Activated CD8-positive, alpha-beta T cell treated with anti-CD3 and anti-CD28 coated beads for 36 hours (primary cell): ENCODE data around the gene FXR2. TPM values are rescaled to one million over a fixed set of nuclear protein-coding genes. Genes with fewer than 3 reads are reported as not detected.
A peak's percentile ranks its signal among the peaks of the same experiment; 100 is the strongest.

Source experiments
- ATAC-seq: fragments of 200-7000 bp; cut with Tn5 transposase; one replicate; pipeline ENCODE4 v1.10.0; 2021; ENCODE audit warnings: mild to moderate bottlenecking, moderate library complexity
- CTCF ChIA-PET: fragments of 350-600 bp; sonication (Branson Sonifier 250); formaldehyde crosslinking; loops from one replicate; lab custom pipeline; 2021; ENCODE audit warnings: antibody characterized with exemption; lab: Charles Lee
- POLR2A ChIA-PET: fragments of 350-600 bp; sonication (Branson Sonifier 250); formaldehyde crosslinking; loops from one replicate; lab custom pipeline; 2021; ENCODE audit warnings: antibody characterized with exemption; lab: Charles Lee
- DNase-seq: peaks from one replicate; pipeline ENCODE4 v3.0.0-alpha.2; 2020
- H3K27ac Mint-ChIP-seq: one replicate; pipeline ENCODE4 v1.8.0; 2021; ENCODE audit warnings: mild to moderate bottlenecking, mixed read lengths
- H3K27me3 Mint-ChIP-seq: one replicate; pipeline ENCODE4 v1.8.0; 2021; ENCODE audit warnings: mixed read lengths
- H3K36me3 Mint-ChIP-seq: one replicate; pipeline ENCODE4 v1.8.0; 2021; ENCODE audit warnings: low read depth, mixed read lengths
- H3K4me1 Mint-ChIP-seq: one replicate; pipeline ENCODE4 v1.8.0; 2021; ENCODE audit warnings: low read depth, mixed read lengths
- H3K4me3 Mint-ChIP-seq: one replicate; pipeline ENCODE4 v1.8.0; 2021; ENCODE audit warnings: mild to moderate bottlenecking, moderate library complexity, mixed read lengths
- H3K9me3 Mint-ChIP-seq: one replicate; pipeline ENCODE4 v1.8.0; 2021; ENCODE audit warnings: mixed read lengths
- intact Hi-C: fragments of 100-400 bp; cut with micrococcal nuclease; formaldehyde crosslinking; loops from one replicate; pipeline ENCODE4 v1.10.0; 2022
- total RNA-seq, 2 experiments: library from RNA; stranded (reverse); gene quantifications; one replicate each; pipeline ENCODE4 v1.2.3, GENCODE V29; 2021
- TF ChIP-seq, protein P1 (sequence below): fragments of 200-600 bp; IDR thresholded peaks from one replicate; pipeline ENCODE4 v1.8.0; 2022; ENCODE audit warnings: antibody characterized with exemption, mild to moderate bottlenecking

FXR2 gene
- total RNA-seq, 2 experiments from 2014 or later = 28.6 to 33.1 TPM

DNA sequence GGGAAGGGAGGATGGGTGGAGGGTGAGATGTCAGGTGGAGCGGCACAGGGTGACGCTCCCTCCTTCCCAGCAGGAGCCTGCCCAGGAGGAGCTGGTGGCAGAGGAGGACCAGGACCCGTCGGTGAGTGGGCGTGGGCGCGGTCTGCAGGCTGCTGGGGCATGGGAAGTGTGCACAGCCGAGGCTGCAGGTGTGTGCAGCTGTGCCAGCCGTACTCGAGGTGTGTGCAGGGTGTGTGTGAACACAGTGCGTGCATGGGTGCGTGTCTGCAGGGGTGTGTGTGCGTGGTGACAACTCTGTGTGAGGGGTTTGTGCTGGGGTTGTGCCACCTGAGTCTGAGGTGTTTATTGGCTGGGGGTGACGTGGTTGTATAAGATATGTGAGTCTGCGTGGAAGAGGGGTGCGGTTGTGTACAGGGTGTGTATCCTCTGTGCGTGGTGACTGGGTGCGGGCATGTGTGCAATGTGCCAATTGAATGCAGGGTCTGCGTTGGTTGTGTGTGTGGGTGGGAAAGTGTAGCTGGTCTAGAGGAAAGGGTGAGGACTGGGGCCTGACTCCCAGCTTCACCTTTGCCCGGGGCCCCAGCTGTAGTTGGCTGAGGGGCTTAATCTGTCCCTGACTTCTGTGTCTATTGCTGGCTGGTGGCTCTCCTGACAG lies 65.2 kb downstream of the FXR2 start:
- Mint-ChIP-seq H3K27me3 (no peaks in the 10 kb centered on the region), H3K36me3 (peaks cover 1% of the 10 kb centered on the region), H3K9me3 (no peaks in the 10 kb centered on the region), H3K4me3 (peak overlapping the region; percentile 73), H3K4me1 (peaks cover 57% of the 10 kb centered on the region), H3K27ac (peak overlapping the region; percentile 19)
- intact Hi-C loops = no loop called here
- DNase-seq = peak; percentile 69
- ATAC-seq = peak; percentile 54
- ChIA-PET CTCF (interaction anchor here (0.8 to 6.1 kb wide), 9 partner anchors 8 to 193 kb away, joined by 3 to 42 read pairs (median 3); partner anchors contain the start of genes SENP3, TNFSF13 and TP53), POLR2A (interaction anchor here (0.6 to 3.8 kb wide), 12 partner anchors 8 to 196 kb away, joined by 3 to 14 read pairs (median 4); partner anchors contain the start of genes MPDU1, SENP3 and TNFSF13)
- TF ChIP-seq, protein P1, sequence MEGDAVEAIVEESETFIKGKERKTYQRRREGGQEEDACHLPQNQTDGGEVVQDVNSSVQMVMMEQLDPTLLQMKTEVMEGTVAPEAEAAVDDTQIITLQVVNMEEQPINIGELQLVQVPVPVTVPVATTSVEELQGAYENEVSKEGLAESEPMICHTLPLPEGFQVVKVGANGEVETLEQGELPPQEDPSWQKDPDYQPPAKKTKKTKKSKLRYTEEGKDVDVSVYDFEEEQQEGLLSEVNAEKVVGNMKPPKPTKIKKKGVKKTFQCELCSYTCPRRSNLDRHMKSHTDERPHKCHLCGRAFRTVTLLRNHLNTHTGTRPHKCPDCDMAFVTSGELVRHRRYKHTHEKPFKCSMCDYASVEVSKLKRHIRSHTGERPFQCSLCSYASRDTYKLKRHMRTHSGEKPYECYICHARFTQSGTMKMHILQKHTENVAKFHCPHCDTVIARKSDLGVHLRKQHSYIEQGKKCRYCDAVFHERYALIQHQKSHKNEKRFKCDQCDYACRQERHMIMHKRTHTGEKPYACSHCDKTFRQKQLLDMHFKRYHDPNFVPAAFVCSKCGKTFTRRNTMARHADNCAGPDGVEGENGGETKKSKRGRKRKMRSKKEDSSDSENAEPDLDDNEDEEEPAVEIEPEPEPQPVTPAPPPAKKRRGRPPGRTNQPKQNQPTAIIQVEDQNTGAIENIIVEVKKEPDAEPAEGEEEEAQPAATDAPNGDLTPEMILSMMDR = no peak

DNA sequence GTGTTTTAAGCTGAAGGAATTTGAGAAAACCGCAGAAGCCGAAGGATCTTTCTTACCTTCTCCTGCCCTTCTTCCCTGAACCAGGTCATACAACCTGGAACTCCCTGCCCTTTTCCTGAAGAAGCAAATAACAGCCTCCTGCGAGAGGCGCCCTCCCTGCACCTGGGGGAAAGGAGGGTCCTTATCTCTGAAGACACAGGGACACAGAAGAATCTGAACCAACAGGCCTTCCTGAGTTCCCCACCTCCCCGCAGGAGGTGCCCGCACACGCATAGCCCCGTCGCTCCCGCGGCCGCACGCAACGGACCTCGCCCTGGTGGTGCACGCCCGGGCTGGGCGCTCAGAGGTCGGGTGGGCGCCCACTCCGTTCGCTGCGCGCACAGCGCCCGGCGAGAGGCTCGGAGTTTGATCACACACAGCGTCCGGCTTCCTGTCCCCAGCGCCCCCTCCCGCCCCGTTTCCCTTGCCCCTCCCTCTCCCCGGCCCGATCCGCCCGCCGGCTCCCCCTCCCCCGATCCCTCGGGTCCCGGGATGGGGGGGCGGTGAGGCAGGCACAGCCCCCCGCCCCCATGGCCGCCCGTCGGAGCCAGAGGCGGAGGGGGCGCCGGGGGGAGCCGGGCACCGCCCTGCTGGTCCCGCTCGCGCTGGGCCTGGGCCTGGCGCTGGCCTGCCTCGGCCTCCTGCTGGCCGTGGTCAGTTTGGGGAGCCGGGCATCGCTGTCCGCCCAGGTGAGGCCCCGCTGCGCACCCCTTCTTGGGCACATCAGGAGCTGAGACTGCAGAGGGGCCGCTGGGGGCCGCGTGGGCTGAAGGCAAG lies 65.9 kb downstream of the FXR2 start, which contains the start of gene TNFSF12:
TSS of gene TNFSF12 (plus strand) at position 474 of the 816 bp plus-strand sequence. CDS start at position 570, 96 bp downstream.
- DNase-seq (peak; percentile 76), ATAC-seq (peak; percentile 56)
- Mint-ChIP-seq H3K9me3 (no peaks in the 10 kb centered on the region), H3K27me3 (no peaks in the 10 kb centered on the region), H3K27ac (peak within 1 kb of the TSS; percentile 77), H3K4me3 (peak within 1 kb of the TSS; percentile 82), H3K36me3 (peaks cover 1% of the 10 kb centered on the region), H3K4me1 (peaks cover 54% of the 10 kb centered on the region)
- intact Hi-C loops = no loop called here
- POLR2A ChIA-PET = interaction anchor here (1.0 to 3.8 kb wide), 10 partner anchors 9 to 73 kb away, joined by 3 to 14 read pairs (median 4); partner anchors contain the start of genes MPDU1, SENP3 and TNFSF13
- TF ChIP-seq, protein P1 = no peak
- CTCF ChIA-PET = interaction anchor here (0.8 to 6.1 kb wide), 8 partner anchors 9 to 192 kb away, joined by 3 to 42 read pairs (median 4); partner anchors contain the start of genes SENP3 and TNFSF13

DNA sequence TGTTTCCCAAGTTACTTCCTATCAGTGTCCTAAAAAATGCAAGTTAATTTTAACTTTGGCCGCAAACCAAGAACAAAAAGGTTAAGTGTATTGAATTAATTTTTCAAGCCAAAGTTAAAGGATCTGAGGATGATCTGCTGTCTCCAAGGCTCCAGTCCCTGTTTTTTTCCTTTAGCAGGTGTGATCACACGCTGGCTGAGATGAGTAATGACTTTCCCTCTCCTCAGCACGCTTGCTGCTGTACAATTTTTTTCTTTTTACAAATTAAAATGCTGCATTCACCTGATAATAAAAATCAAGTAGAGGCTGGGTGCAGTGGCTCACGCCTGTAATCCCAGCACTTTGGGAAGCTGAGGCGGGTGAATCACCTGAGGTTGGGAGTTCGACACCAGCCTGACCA lies 69.8 kb downstream of the FXR2 start:
- Mint-ChIP-seq H3K27me3 (no peaks in the 10 kb centered on the region), H3K9me3 (no peaks in the 10 kb centered on the region), H3K4me3 (no peak overlapping the region), H3K36me3 (no peaks in the 10 kb centered on the region), H3K4me1 (peaks cover 15% of the 10 kb centered on the region), H3K27ac (no peak overlapping the region)
- TF ChIP-seq, protein P1 = no peak
- intact Hi-C loops = no loop called here
- POLR2A ChIA-PET = no interaction called here
- no peak for ATAC-seq
- CTCF ChIA-PET = interaction anchor here (1.7 to 6.1 kb wide), 3 partner anchors 16 to 30 kb away, joined by 6 to 42 read pairs (median 11); partner anchors contain the start of gene SENP3
- DNase-seq = no peak

Other genes starting within 250 kb of the FXR2 start
- 1 to 10 TPM; 6.8 to 6.9 TPM for gene TNK1, start 233.8 kb downstream of the FXR2 start, total RNA-seq
- 10 to 100 TPM; 62.6 to 71.1 TPM for gene PLSCR3, start 220.4 kb downstream of the FXR2 start, total RNA-seq
- 10 to 100 TPM; 55.8 to 60.6 TPM for gene TMEM256, start 210.8 kb downstream of the FXR2 start, total RNA-seq
- gene NLGN2, start 207.1 kb downstream of the FXR2 start, total RNA-seq = 10 to 100 TPM in 1 of 2 experiments, 1 to 10 TPM in 1; 9.4 to 10.9 TPM
- under 1 TPM in 1 of 2 experiments, not detected in 1; 0.36 TPM for gene SPEM1, start 194.6 kb downstream of the FXR2 start, total RNA-seq
- not detected for gene SPEM2, start 189.3 kb downstream of the FXR2 start, total RNA-seq
- gene SPEM3, start 186.0 kb downstream of the FXR2 start, total RNA-seq = not detected
- gene TMEM102, start 179.5 kb downstream of the FXR2 start, total RNA-seq = 10 to 100 TPM; 12.5 to 14.2 TPM
- 10 to 100 TPM; 16.5 to 16.6 TPM for gene FGF11, start 175.4 kb downstream of the FXR2 start, total RNA-seq
- 10 to 100 TPM; 11.5 to 11.7 TPM for gene CHRNB1, start 169.8 kb downstream of the FXR2 start, total RNA-seq
- 10 to 100 TPM; 24.3 to 24.6 TPM for gene ZBTB4, start 135.3 kb downstream of the FXR2 start, total RNA-seq
- not detected for gene SLC35G6, start 133.5 kb downstream of the FXR2 start, total RNA-seq
- gene POLR2A, start 130.5 kb downstream of the FXR2 start, total RNA-seq = 100 to 1,000 TPM; 219 to 223 TPM
- 10 to 100 TPM; 11.8 to 13.8 TPM for gene TNFSF12, start 65.8 kb downstream of the FXR2 start, total RNA-seq
- 1 to 10 TPM; 4.0 to 6.9 TPM for gene TNFSF13, start 56.1 kb downstream of the FXR2 start, total RNA-seq
- 10 to 100 TPM; 60.2 to 63.2 TPM for gene SENP3, start 53.0 kb downstream of the FXR2 start, total RNA-seq
- gene CD68, start 35.3 kb downstream of the FXR2 start, total RNA-seq = 10 to 100 TPM; 11.4 to 12.9 TPM
- gene MPDU1, start 31.0 kb downstream of the FXR2 start, total RNA-seq = 10 to 100 TPM; 50.9 to 51.4 TPM
- under 1 TPM in 1 of 2 experiments, not detected in 1; 0.25 TPM for gene SOX15, start 24.8 kb downstream of the FXR2 start, total RNA-seq
- gene SAT2, start 12.9 kb upstream of the FXR2 start, total RNA-seq = 10 to 100 TPM; 15.6 to 22.2 TPM
- gene SHBG, start 15.2 kb upstream of the FXR2 start, total RNA-seq = not detected
- under 1 TPM in 1 of 2 experiments, not detected in 1; 0.38 TPM for gene ATP1B2, start 36.0 kb upstream of the FXR2 start, total RNA-seq
- gene TP53, start 72.6 kb upstream of the FXR2 start, total RNA-seq = 100 to 1,000 TPM; 129 to 138 TPM
- gene WRAP53, start 73.6 kb upstream of the FXR2 start, total RNA-seq = 10 to 100 TPM; 27.5 to 28.6 TPM
- not detected for gene EFNB3, start 90.3 kb upstream of the FXR2 start, total RNA-seq
- not detected for gene DNAH2, start 102.8 kb upstream of the FXR2 start, total RNA-seq
- 10 to 100 TPM; 49.2 to 53.8 TPM for gene KDM6B, start 219.3 kb upstream of the FXR2 start, total RNA-seq
- 1 to 10 TPM; 2.4 to 2.9 TPM for gene TMEM88, start 240.2 kb upstream of the FXR2 start, total RNA-seq
- 10 to 100 TPM; 72.8 to 77.2 TPM for gene NAA38, start 242.7 kb upstream of the FXR2 start, total RNA-seq
- gene CYB5D1, start 243.1 kb upstream of the FXR2 start, total RNA-seq = 10 to 100 TPM; 13.5 to 16.2 TPM